ENCODE results near the gene DAP. TPM values are rescaled to one million over a fixed set of nuclear protein-coding genes. Genes with fewer than 3 reads are reported as not detected.
A peak's percentile ranks its signal among the peaks of the same experiment; 100 is the strongest.

DAP gene
- total and polyA plus RNA-seq, 2 experiments from 2014 or later = 52.9 to 255 TPM

GRCh38 chr5:10745133-10745532 lies 15.9 kb downstream of the DAP start:
- Histone ChIP-seq H3F3A (ENCODE audit: insufficient read depth) (peaks cover 6% of the 10 kb centered on the region; the same call in 1 of the 2 replicates), H3K4me3 (no peak overlapping the region), H4K20me1 (ENCODE audit: insufficient read depth) (no peaks in the 10 kb centered on the region), H3K9me3 (ENCODE audit: low read depth) (no peaks in the 10 kb centered on the region), H3K9me2 (ENCODE audit: insufficient read depth) (no peaks in the 10 kb centered on the region), H3K27ac (no peak overlapping the region), H3K4me2 (ENCODE audit: unreplicated experiment) (no peak overlapping the region), H3K36me3 (ENCODE audit: low read depth) (peaks cover 62% of the 10 kb centered on the region), H3K79me2 (ENCODE audit: insufficient read depth) (peaks cover 87% of the 10 kb centered on the region), H3K9ac (no peak overlapping the region), H3K27me3 (replicated peaks; ENCODE audit: insufficient read depth) (no peaks in the 10 kb centered on the region), H2AFZ (no peak overlapping the region), H3K4me1 (ENCODE audit: insufficient read depth) (no peaks in the 10 kb centered on the region)
- no peak for TF ChIP-seq EZH2phosphoT487 (IDR thresholded peaks at IDR 0.05; ENCODE audit: insufficient read depth, low read depth)
- no peak for TF ChIP-seq EZH2 (IDR thresholded peaks at IDR 0.05; ENCODE audit: insufficient read depth, poor library complexity, severe bottlenecking)
- peak; percentile 28 for DNase-seq
- in situ Hi-C loops (cut with MboI) = no loop called here
- WGBS, 2 experiments (ENCODE audit: low coverage in 1 of 2, low lambda C conversion rate in 2 of 2, missing lambda C conversion rate in 2 of 2) = 95 to 97% methylated on average over 5 of the region's 5 CpGs

DNA sequence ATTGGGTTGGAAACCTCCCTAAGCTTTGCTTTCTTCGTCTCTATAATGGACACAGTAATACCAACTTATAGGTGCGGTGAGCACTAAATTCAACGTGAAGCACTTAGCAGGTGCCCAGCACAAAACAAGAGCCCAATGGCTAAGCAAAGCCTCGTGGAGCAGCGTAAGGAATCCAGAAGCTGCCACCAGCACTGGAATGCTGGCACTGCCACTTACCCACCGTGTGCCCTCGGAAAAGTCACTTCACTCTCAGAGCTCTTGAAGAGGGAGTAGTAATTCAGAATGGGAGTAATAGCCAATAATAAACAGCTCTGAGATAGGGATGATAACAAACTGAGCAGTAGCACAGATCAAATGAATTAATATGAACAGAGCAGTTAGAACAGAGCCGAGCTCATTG lies 16.4 kb downstream of the DAP start:
- no peaks in the 10 kb centered on the region for H3K9me2 ChIP-seq (ENCODE audit: insufficient read depth)
- H3F3A ChIP-seq (ENCODE audit: insufficient read depth) = peaks cover 6% of the 10 kb centered on the region; the same call in 1 of the 2 replicates
- WGBS, 2 experiments (ENCODE audit: low coverage in 1 of 2, low lambda C conversion rate in 2 of 2, missing lambda C conversion rate in 2 of 2) = 97 to 99% methylated on average over 8 of the region's 8 CpGs
- no peak overlapping the region for H3K4me3 ChIP-seq
- H3K27me3 ChIP-seq (replicated peaks; ENCODE audit: insufficient read depth) = no peaks in the 10 kb centered on the region
- H3K4me2 ChIP-seq (ENCODE audit: unreplicated experiment) = no peak overlapping the region
- no peaks in the 10 kb centered on the region for H3K9me3 ChIP-seq (ENCODE audit: low read depth)
- no peak for TF ChIP-seq EZH2phosphoT487 (IDR thresholded peaks at IDR 0.05; ENCODE audit: insufficient read depth, low read depth)
- TF ChIP-seq EZH2 (IDR thresholded peaks at IDR 0.05; ENCODE audit: insufficient read depth, poor library complexity, severe bottlenecking) = no peak
- no peaks in the 10 kb centered on the region for H3K4me1 ChIP-seq (ENCODE audit: insufficient read depth)
- no peak overlapping the region for H3K27ac ChIP-seq
- H3K79me2 ChIP-seq (ENCODE audit: insufficient read depth) = peaks cover 87% of the 10 kb centered on the region
- H2AFZ ChIP-seq = no peak overlapping the region
- peaks cover 67% of the 10 kb centered on the region for H3K36me3 ChIP-seq (ENCODE audit: low read depth)
- in situ Hi-C loops (cut with MboI) = no loop called here
- H3K9ac ChIP-seq = no peak overlapping the region
- no peak for DNase-seq
- no peaks in the 10 kb centered on the region for H4K20me1 ChIP-seq (ENCODE audit: insufficient read depth)

DNA sequence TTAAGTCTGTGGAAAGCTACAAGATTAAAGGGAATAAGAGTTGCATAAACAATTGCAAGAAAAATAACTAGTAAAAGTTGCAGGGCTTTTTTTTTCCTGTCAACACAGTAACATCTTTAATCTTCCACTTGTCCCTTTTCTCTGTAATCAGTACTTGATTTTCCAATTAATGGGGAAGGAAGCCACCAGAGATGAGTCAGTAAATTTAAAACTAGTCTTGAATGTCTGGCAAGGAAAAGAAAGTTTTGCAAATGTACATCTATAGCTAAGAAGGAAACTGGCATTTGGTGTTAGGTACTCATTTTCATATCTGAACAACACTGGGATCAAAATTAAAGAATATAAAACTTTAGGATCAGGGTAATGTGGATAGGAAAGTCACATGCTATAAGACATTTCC lies 17.1 kb downstream of the DAP start:
- in situ Hi-C loops (cut with MboI) = no loop called here
- no peak for DNase-seq
- Histone ChIP-seq H3K9me2 (ENCODE audit: insufficient read depth) (no peaks in the 10 kb centered on the region), H4K20me1 (ENCODE audit: insufficient read depth) (no peaks in the 10 kb centered on the region), H3K9ac (no peak overlapping the region), H3K27me3 (replicated peaks; ENCODE audit: insufficient read depth) (no peaks in the 10 kb centered on the region), H3K27ac (no peak overlapping the region), H3K9me3 (ENCODE audit: low read depth) (no peaks in the 10 kb centered on the region), H3F3A (ENCODE audit: insufficient read depth) (peaks cover 6% of the 10 kb centered on the region; the same call in 1 of the 2 replicates), H3K4me2 (ENCODE audit: unreplicated experiment) (no peak overlapping the region), H3K79me2 (ENCODE audit: insufficient read depth) (peaks cover 87% of the 10 kb centered on the region), H3K4me3 (no peak overlapping the region), H3K4me1 (ENCODE audit: insufficient read depth) (no peaks in the 10 kb centered on the region), H3K36me3 (ENCODE audit: low read depth) (peaks cover 71% of the 10 kb centered on the region), H2AFZ (no peak overlapping the region)
- TF ChIP-seq EZH2phosphoT487 (IDR thresholded peaks at IDR 0.05; ENCODE audit: insufficient read depth, low read depth) = no peak
- no peak for TF ChIP-seq EZH2 (IDR thresholded peaks at IDR 0.05; ENCODE audit: insufficient read depth, poor library complexity, severe bottlenecking)

GRCh38 chr5:10743526-10743925 lies 17.5 kb downstream of the DAP start:
- TF ChIP-seq EZH2 (IDR thresholded peaks at IDR 0.05; ENCODE audit: insufficient read depth, poor library complexity, severe bottlenecking) (no peak), EZH2phosphoT487 (IDR thresholded peaks at IDR 0.05; ENCODE audit: insufficient read depth, low read depth) (no peak)
- WGBS, 2 experiments (ENCODE audit: low coverage in 1 of 2, low lambda C conversion rate in 2 of 2, missing lambda C conversion rate in 2 of 2) = 95% methylated on average over 5 of the region's 5 CpGs
- H3K9ac ChIP-seq = no peak overlapping the region
- no peak overlapping the region for H3K4me3 ChIP-seq
- H3K27me3 ChIP-seq (replicated peaks; ENCODE audit: insufficient read depth) = no peaks in the 10 kb centered on the region
- H2AFZ ChIP-seq = no peak overlapping the region
- H3F3A ChIP-seq (ENCODE audit: insufficient read depth) = peaks cover 6% of the 10 kb centered on the region; the same call in 1 of the 2 replicates
- DNase-seq = no peak
- in situ Hi-C loops (cut with MboI) = no loop called here
- no peak overlapping the region for H3K4me2 ChIP-seq (ENCODE audit: unreplicated experiment)
- H3K9me3 ChIP-seq (ENCODE audit: low read depth) = no peaks in the 10 kb centered on the region
- H3K27ac ChIP-seq = no peak overlapping the region
- H4K20me1 ChIP-seq (ENCODE audit: insufficient read depth) = no peaks in the 10 kb centered on the region
- peaks cover 87% of the 10 kb centered on the region for H3K79me2 ChIP-seq (ENCODE audit: insufficient read depth)
- peaks cover 74% of the 10 kb centered on the region for H3K36me3 ChIP-seq (ENCODE audit: low read depth)
- H3K4me1 ChIP-seq (ENCODE audit: insufficient read depth) = no peaks in the 10 kb centered on the region
- H3K9me2 ChIP-seq (ENCODE audit: insufficient read depth) = no peaks in the 10 kb centered on the region

DNA sequence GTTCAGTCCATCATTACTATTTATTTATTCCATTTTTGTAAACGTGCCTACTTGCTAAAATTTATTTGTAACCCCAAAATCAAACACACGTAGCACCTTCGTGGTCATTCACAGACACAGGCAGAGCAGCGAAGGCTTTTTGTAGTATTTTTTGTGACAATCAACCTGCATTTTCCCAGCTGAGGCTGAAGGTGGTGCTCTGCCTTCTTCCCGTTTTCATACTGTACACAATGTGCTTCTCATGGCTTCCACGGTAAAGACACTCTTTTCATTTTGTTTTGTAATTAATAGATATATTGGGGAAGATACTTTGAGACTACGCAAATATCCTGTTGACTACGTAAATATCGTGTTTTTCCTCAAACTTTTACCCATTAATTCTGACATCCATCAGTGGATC lies 19.4 kb downstream of the DAP start:
- Histone ChIP-seq H2AFZ (no peak overlapping the region), H3K4me2 (ENCODE audit: unreplicated experiment) (no peak overlapping the region), H3K9me3 (ENCODE audit: low read depth) (no peaks in the 10 kb centered on the region), H3K79me2 (ENCODE audit: insufficient read depth) (peaks cover 89% of the 10 kb centered on the region), H3K27ac (no peak overlapping the region), H3K9ac (no peak overlapping the region), H3K4me1 (ENCODE audit: insufficient read depth) (no peaks in the 10 kb centered on the region), H4K20me1 (ENCODE audit: insufficient read depth) (no peaks in the 10 kb centered on the region), H3F3A (ENCODE audit: insufficient read depth) (peaks cover 6% of the 10 kb centered on the region; the same call in 1 of the 2 replicates), H3K36me3 (ENCODE audit: low read depth) (peaks cover 59% of the 10 kb centered on the region), H3K4me3 (no peak overlapping the region), H3K9me2 (ENCODE audit: insufficient read depth) (no peaks in the 10 kb centered on the region), H3K27me3 (replicated peaks; ENCODE audit: insufficient read depth) (no peaks in the 10 kb centered on the region)
- 95 to 96% methylated on average over 9 of the region's 9 CpGs for WGBS, 2 experiments (ENCODE audit: low coverage in 1 of 2, low lambda C conversion rate in 2 of 2, missing lambda C conversion rate in 2 of 2)
- in situ Hi-C loops (cut with MboI) = no loop called here
- DNase-seq = no peak
- no peak for TF ChIP-seq EZH2phosphoT487 (IDR thresholded peaks at IDR 0.05; ENCODE audit: insufficient read depth, low read depth)
- no peak for TF ChIP-seq EZH2 (IDR thresholded peaks at IDR 0.05; ENCODE audit: insufficient read depth, poor library complexity, severe bottlenecking)

Data from GM23248 (cell line).